SK-N-DZ (cell line): Measurements from ENCODE around the gene ZFP2. TPM values are rescaled to one million over a fixed set of nuclear protein-coding genes. Genes with fewer than 3 reads are reported as not detected.
"Not testable (repeated sequence)": the region's sequence is repeated elsewhere in the genome, so short reads cannot be mapped to it uniquely, and the experiment has no call there.

Source experiments
- DNase-seq: peaks from one replicate; pipeline ENCODE4 v3.0.0-alpha.2; 2015; ENCODE audit warnings: low spot score
- polyA plus RNA-seq, 2 experiments: library from polyadenylated mRNA; depleted of rRNA; stranded (reverse); fragments of >200 nt; gene quantifications; 2 replicates each; pipeline ENCODE4 v1.2.3, GENCODE V29; 2014

The ZFP2 gene
- 2.0 and 2.2 TPM in 2 replicates for polyA plus RNA-seq (2014; cell fraction: cytosol; rRNA removed)
- 1.3 and 3.8 TPM in 2 replicates for polyA plus RNA-seq (2014; cell fraction: nucleus; rRNA removed)

DNA sequence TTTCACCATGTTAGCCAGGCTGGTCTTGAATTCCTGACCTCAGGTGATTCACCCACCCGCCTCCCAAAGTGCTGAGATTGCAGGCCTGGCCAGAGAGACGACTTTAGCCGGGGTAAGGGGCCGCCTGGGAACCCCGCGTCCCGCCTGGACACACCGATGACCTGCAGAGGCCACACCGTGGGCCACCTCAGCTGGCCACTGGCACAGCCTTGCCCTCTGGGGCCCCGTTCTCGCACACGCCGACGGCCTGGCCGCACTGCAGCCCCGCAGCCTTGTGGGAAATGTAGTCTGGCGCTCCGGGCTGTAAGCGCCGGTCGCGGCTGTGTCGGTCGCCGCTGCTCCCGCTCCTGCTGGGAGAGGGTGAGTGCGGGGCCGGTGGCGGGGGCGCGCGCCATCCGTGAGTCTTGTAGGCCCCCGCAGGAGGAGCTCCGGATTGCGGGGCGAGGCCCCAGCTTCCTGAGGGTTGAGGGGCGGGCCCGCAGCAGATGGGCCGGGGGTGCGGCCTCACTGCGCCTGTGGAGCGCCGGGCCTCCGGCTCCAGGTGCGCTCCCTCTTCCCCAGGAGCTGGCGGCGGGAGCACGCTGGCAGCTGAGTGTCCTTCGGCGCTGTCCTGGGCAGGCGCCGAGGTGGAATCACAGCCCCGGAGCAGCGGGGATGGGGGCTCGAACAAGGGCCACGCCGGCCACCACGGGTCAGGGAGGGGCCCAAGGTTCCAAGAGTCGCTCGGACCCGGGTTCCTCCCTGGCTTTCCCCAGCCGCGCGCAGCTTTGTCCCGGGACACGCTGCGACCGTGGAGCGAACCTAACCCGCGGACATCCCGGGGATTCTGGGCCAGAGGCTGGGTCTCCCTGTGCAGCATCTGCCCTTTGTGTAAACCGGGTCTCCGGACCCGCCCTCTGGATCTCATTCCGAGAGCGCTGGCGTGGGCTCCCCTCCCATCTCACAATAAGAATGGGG lies at the start of gene ZFP2:
Gene ZFP2 (plus strand): TSS at position 299 of the 957 bp plus-strand sequence. CDS start 35,401 bp downstream, outside the sequence.
- DNase-seq: peak; percentile 82

GRCh38 chr5:178849316-178849715 lies 46.4 kb upstream of the ZFP2 start:
- no peak for DNase-seq

DNA sequence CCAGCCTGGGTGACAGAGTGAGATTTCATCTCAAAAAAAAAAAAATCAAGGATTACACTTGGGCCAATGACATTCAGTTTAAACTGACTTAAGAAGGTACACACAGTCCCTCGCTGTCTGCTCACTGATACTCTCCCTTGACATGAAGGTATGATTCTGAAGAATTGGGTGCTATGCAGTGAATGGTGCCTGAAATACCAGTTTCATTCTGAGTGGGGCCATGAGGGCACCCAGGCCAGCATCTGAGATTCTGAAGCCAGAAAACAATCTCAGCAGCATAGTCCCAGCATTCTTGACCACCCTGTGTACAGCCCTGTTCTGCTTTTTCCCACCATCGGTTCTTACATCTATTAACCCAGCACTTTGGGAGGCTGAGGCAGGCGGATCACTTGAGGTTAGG lies 43.8 kb upstream of the ZFP2 start:
- DNase-seq: no peak

- peak; percentile 50 for DNase-seq
Measured at GRCh38 chr5:178854284-178854683, 41.4 kb upstream of the ZFP2 start.

DNA sequence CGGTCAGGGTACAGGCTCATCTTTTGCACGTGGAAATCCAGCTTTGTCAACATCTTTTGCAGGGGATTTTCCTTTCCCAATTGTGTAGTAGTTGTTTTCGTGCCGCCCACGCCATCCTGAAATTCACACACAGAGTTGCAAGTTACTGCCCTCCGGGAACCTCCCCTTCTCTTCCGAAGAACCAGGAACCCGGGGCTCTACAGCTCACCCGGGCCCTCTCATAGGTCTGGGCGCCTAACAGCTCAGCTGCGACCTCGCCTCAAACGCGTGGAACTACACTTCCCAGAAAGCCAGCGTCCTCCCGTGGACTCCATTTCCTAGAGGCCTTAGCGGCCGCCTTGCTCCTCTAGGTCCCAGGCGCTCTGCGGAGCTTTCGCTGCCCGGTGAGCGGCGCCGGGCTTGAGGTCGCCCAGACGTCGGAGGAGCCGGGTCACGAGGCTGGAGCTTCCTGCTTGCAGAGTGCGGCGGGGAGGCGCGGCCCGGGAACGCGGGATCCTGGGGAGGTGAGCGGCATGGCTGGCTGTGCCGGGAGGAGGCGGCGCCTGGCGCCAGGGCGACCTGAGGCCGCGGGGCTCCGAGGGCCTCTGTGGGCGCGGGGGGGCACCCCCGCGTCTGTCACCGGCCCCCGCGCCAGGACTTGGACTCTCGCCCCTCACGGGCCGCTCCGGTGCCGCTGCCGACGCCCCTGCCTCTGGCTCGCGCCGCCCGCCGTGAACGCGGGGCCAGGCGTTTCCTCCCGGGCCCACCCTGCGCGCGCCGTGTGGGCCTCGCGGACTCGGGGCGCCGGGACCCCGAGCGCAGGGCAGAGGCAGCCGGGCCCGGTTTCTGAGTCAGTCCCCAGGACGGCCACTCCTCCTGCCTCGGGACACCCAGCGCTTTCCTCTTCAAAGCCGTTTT lies 35.8 kb upstream of the ZFP2 start, which contains the start of gene ZNF354B:
Gene ZNF354B (plus strand): TSS at position 329 of the 897 bp plus-strand sequence. CDS start 1,095 bp downstream, outside the sequence.
- peak; percentile 96 for DNase-seq

DNA sequence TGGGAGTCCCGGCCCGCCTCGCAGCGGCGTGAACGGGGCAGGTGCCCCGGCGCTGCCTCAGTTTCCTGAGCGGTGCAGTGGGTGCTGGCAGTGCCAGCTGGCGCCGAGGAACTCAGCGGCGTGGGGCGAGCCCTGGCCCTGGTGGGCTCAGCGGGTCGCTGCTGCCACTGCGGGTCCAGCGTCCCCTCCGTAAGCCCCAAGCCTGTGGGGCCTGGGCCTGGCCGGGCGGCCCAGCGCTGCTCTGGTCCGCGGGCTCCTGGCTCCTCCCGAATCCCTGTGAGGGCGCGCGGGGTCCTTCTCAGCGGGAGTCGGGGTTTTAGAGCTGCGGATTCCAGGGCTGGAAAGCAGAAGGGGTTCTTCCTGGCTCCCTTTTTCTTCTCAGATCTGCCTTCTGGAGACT lies 35.1 kb upstream of the ZFP2 start:
- not testable (repeated sequence) for DNase-seq

DNA sequence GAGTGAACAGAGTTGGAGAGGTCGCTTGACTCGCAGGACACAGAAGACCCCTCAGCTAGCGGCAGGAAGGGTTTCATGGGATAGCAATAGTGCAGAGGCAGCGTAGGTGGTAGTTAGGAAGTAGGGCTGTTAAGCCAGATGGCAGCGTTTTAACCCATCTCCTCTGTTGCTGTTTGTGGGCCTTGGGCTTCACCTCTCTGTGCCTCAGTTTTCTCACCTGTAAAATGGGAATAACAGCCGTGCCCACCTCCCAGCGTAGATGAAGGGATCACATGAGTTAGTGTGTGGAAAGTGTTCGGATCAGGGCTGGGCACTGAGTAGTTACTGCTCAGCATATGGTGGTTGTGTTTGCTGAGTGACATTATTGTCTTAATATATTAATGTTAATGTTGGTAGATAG lies 34.1 kb upstream of the ZFP2 start:
- DNase-seq: no peak

DNA sequence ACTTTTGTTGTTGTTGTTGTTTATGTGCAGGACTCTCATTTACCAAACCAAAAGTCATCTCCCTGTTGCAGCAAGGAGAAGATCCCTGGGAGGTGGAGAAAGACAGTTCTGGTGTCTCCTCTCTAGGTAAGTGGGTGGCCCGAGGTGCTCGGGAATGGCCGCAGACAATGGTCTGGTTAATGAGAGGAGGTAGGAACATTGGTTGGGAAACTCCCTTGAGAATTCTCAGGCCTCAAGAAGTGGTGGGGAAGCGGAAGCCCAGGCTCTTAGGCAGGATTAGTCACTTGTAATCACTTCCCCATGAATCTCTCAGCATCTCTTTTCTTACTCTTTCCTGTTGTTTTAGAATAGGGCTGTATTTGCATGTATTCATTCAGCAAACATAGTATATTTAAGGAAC lies 28.8 kb upstream of the ZFP2 start:
- DNase-seq: no peak

GRCh38 chr5:178869577-178869976 lies 26.1 kb upstream of the ZFP2 start:
- no peak for DNase-seq

DNA sequence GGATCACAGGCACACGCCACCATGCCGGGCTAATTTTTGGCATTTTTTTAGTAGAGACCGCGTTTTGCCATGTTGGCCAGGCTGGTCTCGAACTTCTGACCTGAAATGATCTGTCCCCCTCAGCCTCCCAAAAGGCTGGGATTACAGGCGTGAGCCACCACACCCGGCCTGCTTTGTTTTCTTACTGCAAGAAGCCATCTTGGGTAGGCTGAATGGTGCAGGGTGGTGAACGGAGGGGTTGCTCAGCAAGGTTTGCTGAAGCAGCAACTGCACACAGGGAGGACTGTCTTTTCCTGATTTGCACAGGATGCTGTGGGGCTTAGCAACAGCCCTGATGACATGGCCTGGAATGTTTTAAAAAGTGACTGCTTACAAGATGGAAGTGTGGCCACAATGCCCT lies 25.3 kb upstream of the ZFP2 start:
- DNase-seq: no peak

DNA sequence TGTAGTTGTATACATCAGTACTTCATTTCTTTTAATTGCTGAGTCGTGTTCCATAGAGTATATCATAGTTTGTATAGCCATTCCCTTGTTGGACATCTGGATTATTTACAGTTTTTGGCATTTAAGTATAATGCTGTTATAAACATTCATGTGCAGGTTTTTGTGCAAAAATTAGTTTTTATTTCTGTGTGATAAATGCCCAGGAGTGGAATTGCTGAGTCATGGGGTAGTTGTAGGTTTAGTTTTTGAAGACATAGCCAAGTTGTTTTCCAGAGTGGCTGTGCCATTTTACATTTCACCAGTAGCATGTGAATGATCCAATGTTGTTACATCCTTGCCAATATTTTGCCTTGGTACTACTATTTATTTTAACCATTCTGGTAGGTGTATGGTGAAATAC lies 23.4 kb upstream of the ZFP2 start:
- DNase-seq: no peak

GRCh38 chr5:178883115-178883694 lies 12.5 kb upstream of the ZFP2 start:
- not testable (repeated sequence) for DNase-seq

DNA sequence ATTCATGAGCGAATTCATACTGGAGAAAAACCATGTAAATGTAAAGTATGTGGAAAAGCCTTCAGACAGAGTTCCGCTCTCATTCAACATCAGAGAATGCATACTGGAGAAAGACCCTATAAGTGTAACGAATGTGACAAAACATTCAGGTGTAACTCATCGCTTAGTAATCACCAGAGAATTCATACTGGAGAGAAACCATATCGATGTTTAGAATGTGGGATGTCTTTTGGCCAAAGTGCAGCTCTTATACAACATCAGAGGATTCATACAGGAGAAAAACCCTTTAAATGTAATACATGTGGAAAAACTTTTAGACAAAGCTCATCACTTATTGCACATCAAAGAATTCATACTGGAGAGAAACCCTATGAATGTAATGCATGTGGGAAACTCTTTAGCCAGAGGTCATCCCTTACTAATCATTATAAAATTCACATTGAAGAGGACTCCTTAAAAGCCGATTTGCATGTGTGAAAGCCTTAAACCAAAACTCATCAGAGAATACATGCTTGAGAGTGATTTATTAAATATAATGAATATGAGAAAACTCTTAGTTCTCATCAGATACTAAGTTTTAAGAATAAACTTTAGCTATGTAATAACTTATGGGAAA lies 11.8 kb upstream of the ZFP2 start:
- DNase-seq: no peak

GRCh38 chr5:178899289-178899688 lies 3.6 kb downstream of the ZFP2 start:
- DNase-seq: no peak

- DNase-seq: no peak
Measured at GRCh38 chr5:178902849-178903248, 7.1 kb downstream of the ZFP2 start.

- DNase-seq: no peak
Measured at GRCh38 chr5:178931846-178932760, 36.4 kb downstream of the ZFP2 start.

DNA sequence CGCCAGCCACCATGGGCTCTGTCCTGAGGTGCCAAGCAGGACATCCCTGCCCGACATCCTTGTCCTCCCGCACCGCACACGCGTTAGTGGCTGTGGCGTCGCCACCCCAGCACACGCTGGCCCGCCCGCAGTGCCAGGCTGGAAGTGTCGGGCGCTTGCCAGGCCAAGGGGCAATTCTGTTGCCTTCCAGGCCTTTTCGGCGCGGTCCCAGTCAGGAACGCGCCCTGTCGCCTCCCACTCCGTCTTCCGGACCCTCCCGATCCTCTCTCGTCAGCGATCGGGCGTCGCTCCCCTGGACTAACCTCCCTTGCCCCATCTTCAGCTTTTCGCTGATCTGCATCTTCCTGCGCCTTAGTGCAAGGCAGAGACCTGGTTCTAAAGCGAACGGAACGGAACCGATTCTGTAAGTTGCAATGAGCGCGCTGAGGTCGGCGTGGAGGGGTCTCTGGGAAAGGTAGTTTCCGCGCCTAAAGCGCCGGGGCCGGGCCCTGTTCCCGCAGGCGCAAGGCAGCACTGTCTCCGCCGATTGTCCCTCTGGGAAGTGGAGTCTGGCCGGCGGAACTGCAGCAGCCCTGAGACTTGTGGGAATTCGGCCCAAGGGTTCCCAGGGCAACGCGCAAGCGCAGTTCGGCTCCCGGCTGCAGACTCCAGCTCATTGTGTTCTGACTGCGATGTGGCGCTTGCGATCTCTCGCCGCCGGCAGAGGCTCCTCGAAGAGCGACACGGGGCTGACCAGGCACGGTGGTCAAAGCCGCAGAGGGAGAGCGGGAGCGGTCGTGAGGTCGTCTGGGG lies 45.1 kb downstream of the ZFP2 start, which contains the start of gene ZNF454:
Gene ZNF454 (plus strand): TSS at position 630 of the 792 bp plus-strand sequence. CDS start 1,594 bp downstream, outside the sequence.
- DNase-seq: peak; percentile 95

- no peak for DNase-seq
Measured at GRCh38 chr5:178941361-178941760, 45.6 kb downstream of the ZFP2 start.

DNA sequence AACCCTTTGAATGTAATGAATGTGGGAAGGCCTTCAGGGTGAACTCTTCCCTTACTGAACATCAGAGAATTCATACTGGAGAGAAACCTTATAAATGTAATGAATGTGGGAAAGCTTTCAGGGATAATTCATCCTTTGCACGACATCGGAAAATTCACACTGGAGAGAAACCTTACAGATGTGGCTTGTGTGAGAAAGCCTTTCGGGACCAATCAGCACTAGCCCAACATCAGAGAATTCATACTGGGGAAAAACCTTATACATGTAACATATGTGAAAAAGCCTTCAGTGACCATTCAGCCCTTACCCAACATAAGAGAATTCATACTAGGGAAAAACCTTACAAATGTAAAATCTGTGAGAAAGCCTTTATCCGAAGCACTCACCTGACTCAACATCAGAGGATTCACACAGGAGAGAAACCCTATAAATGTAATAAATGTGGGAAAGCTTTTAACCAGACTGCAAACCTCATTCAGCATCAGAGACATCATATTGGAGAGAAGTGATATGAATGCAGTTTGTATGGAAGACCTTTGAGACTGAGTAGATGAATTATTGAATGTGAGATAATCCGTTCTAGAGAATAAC lies 69.8 kb downstream of the ZFP2 start:
- no peak for DNase-seq
